NCI-H1436 (cell line): ENCODE measurements around the gene BMX.

Experiments
- DNase-seq: peaks from one replicate; lab custom pipeline; 2025; lab: John Stamatoyannopoulos, UW

Gene BMX

DNA sequence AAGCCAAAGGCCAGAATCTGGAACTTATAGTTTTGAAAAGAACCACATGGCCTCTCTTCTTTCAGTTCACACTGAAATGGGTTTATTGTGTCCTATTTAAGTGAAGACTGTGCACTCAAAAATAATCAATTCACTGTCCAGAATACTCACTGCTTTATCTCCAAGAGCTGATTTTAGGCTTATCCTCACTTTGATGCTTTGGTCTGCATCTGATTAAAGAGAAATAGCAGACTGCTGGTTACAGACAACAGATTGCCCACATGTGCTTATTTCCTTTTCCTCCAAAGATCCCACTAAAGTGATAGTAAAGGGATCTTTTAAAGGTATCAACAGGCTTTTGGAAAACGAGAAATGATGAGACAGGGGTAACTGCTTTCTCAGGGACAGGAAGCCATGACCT is 69.5 kb downstream of the BMX start:
- DNase-seq: no peak

DNA sequence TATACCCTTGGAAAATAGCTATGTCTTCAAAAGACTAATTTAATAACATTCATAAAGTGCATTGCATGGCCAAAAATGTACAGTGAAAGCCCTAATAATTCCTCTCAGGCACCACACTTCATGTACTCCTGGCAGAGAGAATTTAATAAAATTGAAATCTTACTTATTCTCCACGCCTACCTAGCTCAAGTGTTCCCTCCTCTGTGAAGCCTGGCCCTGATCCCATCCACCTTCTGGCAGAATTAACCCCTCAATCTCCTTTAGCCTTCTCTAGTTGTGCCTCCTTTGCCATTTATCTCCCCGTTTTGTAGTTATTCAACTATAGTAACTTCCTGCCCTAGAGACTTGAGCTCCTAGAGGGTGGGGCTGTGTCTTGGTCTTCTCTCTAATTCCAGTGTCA is 73.4 kb downstream of the BMX start:
- no peak for DNase-seq

DNA sequence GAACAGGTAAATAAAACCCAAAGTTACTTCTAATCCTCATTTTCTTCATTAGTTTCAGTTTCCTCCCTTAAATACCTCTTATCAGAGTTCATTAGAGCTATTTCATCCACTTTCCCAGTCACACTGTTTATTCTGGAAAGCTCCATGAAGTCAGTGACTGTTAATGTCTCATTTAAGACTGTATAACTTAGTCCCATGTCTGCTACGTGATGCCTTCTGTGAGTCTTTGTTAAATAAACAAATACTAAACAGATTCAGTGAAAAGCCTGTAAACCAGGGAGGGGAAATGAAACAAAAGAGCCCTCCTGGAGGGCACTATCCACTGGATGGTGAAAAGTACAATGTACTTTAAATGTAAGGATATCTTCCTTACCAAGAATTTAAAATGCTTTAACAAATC is 75.4 kb downstream of the BMX start:
- no peak for DNase-seq

DNA sequence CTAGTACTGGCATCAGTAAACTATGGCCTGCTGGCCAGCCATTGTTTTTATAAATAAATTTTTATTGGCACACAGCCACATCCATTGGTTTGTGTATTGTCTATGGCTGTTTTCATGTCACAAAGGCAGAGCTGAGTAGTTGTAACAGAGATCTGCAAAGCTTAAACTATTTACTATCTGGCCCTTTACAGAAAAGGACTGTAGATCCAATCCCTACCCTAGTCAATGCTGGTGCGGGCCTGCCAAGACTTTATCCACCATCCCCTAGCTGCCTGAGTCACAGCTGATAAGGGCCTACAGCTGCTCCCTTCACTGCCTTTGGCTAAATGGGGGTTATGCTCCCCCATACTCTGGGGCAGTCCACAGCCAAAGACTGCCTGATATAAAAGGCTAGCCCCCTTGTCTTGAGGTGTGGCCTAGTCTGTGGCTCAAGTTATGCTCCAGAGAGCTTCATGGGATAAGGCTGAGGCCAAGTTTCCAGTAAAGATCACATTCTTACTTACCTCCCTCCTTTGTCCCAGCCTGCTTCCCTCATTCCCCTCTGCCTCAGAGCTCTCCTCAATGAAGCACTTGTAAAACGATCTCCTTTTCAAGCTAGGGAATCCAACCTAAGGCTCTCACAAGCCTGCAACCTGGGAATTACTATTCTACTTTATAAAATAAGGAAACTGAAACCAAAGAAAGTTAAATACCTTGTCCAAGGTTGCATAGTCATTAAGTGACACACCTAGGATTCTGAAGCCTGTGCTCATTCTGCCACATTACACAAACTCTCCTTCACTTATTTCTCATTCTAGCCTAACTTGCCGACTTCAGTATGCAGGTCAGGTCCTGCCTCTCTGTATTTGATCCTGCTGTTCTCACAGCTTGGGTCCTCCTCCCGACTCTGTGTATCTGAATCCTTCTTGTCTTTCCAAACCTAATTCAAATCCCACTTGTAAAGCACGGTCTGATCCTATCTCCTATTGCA is 79.5 kb downstream of the BMX start:
- DNase-seq: no peak

DNA sequence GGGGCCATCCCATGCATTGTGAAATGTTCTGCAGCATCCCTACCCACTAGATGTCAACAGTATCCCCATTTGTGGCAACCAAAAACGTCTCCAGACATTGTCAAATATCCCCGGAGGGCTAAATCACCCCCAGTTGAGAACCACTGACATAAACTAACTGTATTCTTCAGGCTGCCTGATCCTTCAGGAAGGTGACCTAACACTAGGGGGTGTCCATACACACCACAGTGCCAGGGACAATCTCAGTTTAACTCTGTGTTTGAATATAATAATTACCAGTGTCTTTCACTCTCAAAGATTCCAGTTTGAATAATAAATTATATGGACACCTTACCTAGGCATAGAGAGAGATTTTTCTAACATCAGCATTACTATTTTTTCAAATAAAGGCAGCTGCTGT is 93.8 kb downstream of the BMX start:
- no peak for DNase-seq

DNA sequence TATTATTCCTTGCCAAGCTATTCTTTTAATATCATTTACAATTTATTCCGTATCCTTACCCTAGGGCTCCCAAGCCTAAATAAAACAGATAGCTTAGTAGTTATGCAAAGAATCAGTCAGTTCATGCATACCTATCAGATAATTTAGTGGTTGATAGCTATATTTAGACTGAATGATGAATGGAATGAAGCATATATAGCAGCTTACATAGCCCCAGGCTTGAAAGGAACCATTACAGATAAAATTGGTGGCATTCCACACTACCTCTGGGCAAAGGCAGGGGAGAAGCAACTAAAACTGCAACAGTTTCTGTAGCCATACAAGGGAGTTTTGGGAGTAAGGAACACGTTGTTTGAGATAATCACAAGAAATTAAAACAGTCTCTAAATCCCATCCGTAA is 97.4 kb downstream of the BMX start:
- DNase-seq: no peak

DNA sequence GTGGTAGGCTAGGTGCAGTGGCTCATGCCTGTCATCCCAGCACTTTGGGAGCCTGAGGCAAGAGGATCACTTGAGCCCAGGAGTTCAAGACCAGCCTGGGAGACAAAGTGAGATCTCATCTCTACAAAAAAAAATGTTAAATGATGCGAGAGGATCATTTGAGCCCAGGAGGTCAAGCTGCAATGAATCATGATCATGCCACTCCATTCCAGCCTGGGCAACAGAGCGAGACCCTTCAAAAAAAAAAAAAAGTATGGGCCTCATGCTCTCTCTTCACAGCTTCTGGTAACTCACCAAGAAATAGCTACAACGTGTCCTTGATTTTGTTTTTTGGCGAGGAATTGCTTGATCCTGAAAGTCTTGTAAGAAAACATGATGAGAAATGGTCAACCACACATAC is 98.9 kb downstream of the BMX start:
- DNase-seq: no peak

DNA sequence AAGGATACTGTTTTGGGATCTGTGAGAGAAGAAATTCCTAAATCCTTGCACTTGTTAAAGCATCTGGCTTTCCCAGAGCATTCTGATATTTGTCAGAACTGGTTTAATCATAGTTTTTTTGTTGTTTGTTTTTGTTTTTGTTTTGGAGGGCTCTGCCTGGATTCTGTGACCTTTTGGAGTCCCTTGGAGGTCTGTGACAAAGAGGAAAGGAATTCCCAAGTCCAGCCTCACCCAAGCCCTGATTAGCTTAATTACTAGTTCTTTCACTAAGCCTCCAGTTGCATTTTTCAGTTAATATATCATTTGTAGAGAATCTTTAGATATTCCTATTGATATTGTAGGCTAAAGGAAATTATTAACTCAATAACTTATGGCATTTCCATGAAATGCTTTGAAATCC is 99.4 kb downstream of the BMX start:
- DNase-seq: no peak

DNA sequence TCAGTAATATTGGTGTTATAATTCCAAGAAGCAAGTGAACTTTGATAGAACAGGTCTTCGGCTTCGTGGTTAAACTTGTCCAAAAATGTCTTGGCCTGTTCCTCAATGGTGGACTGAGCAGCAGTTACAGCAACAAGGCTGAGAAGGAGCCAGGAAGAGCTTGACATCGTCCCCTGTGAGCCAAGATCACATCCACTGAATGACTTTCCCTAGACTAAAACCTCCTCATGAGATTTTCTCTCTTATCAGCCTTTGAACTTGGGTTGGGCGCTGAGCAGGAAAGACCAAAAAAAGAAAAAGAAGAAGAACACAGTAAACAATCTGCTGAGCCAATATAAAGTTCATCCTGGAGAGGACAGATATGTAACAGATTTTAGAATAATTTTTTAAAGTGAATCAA is 100.1 kb downstream of the BMX start, which contains the start of gene ACE2:
TSS of gene ACE2 (minus strand) at position 216 of the 400 bp plus-strand sequence. CDS start at position 167, 49 bp downstream.
- DNase-seq: no peak

DNA sequence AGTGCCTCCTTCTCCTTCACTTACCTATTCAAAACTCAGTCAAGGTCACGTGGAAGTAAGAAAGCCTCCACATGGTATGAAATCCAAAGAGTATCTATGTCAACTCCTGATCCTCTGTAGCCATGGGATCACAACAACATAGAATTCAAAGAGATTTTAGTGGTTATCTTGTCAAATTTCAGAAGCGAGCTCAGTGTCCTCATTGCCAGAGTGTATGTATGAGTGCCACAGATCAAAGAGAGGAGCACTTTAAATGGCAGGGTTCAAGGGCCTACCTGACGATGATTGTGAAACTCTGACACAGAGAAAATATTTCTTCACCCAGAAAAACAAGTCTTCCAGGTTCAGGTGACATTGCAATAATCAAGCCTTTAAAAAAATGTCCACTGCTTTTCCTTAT is 101.3 kb downstream of the BMX start:
- no peak for DNase-seq

DNA sequence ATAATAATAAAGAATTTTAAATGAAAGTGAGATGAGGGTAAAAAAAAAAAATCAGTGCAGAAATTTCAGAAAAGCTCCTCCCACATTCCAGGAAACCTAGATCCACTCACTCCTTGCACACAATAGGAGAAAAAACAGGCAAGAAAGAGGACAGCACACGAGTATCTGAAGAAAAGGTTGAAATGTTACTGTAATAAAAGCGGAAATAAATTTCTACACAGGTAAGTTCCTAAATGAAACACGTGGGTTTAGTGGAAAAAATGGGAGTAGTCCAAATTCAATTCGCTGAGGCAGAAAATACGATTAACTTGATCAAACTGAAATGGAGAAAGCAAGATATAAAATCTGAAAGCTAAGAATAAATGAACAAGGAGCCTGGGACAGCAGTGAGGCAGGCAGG is 102.2 kb downstream of the BMX start:
- DNase-seq: no peak

DNA sequence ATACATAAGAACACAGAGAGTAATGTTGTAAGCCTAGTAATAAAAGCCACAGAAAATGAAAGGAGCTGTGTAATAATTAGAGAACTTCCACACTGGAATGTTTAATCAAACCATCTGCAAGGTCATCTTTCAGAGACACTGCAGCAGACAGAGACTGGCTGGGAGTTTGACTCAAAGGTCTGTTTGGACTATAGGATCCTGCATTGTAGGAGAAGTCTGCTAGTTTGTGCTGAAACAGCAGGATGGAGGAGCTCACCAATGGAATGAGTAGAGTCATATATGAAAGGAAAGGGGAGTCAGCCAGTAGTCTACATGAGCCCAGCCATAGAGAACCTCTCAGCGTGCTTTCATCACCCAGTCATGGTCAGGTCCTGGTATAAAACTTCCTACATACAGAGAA is 104.6 kb downstream of the BMX start:
- DNase-seq: no peak
